TTC549 (cell line): ENCODE measurements around the gene ELFN1.
"Not testable (repeated sequence)": the region's sequence is repeated elsewhere in the genome, so short reads cannot be mapped to it uniquely, and the experiment has no call there.

Experiments used
- FAIRE-seq: peaks from 2 replicates; lab custom pipeline; 2012; peaks lifted over from hg19 to GRCh38; lab: Jason Lieb, UNC

The ELFN1 gene

DNA sequence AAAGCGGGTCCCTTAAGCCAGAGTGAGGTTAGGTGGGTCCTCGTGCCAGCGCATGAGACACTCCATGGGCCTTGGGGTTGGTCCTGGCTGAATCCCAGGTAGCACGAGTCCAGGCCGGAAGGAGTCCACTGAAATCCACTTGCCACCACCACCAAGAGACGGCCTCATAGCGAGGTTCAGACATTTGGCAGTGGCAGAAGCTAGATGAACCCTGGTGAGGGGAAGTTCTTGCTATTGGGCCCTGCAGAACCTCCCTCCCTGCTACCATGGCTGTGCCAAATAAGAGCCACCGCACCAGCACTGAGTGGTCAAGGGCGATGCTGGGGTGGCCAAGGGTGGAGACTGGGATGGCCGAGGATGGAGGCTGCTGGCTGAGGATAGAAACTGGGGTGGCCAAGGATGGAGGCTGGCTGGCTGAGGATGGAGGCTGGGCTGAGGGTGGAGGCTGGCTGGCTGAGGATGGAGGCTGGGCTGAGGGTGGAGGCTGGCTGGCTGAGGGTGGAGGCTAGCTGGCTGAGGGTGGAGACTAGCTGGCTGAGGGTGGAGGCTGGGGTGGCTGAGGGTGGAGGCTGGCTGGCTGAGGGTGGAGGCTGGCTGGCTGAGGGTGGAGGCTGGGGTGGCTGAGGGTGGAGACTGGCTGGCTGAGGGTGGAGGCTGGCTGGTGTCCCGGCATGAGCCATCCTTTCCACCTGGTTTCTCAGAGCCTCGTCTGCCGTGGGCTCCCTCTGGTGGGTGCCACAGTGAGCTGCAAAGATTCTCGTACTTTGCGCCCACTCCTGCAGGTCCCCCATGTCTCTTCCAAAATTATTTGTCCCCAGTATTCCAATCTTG, 88.2 kb downstream of the ELFN1 start:
- no peak for FAIRE-seq

DNA sequence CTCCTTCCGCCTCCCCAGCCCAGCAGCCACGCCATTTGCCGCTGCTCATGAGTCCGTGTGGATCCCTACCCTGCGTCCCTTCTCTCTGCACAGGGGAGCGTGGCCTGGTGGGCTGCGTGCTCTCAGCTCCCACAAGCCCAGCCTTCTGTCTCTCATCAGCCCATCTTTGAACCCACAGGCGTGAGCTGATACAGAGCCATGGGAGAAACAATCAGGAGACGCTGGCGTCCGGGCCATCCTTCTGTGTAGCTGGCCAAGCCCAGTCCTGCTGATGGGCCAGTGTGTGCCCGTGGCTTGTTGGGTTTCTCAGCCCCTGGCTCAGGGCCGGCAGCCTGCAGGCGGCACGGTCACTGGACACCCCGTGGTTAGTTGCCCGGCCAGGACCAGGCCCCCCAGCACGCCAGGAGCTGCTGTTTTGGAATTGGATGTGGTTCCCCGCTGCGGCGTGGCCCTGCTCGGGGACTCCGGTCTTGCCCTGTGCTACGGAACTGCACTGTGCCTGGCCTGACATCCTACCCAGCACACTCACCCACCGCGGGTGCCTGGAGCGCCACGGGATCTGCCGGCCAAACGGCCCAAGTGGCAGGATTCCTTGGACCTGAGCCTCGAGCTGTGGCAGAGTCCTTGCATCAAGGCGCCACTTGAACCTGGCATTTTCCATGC, 88.9 kb downstream of the ELFN1 start:
- FAIRE-seq: no peak

DNA sequence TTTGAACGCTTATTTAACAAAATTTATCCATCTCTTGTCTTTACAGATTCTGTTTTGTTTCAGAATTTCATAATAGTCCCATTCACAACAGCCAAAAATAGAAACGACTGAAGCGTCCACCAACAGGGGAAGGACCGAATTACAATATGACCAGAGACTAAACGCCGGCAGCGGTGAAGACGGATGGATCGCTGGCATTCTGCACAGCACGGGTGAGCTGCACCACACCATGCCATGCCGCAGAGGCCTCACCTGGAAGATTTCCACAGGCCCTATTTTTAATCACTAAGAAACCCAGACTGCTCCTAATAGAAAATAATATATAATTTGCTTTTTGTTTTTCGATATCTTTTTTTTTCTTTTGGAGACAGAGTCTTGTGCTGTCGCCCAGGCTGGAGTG, 91.0 kb downstream of the ELFN1 start:
- FAIRE-seq: no peak

DNA sequence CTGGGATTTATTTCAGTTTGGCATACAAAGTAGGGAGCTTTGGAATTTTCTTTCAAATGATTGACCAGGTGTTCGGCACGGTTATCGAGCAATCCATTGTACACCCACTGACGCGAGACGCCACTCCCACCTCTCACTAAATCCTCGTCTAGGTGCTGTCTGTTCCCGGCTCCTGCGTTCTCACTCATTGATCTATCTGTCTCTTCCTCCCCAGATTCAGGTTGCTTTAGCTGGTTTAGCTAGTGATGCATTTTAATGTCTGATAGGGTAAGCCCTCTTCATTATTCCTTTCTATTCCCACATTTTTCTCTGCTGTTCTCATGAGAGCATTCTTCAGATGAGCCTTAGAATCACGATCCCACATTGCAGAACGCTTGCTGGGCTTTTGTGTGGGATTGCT, 91.7 kb downstream of the ELFN1 start:
- FAIRE-seq: no peak

DNA sequence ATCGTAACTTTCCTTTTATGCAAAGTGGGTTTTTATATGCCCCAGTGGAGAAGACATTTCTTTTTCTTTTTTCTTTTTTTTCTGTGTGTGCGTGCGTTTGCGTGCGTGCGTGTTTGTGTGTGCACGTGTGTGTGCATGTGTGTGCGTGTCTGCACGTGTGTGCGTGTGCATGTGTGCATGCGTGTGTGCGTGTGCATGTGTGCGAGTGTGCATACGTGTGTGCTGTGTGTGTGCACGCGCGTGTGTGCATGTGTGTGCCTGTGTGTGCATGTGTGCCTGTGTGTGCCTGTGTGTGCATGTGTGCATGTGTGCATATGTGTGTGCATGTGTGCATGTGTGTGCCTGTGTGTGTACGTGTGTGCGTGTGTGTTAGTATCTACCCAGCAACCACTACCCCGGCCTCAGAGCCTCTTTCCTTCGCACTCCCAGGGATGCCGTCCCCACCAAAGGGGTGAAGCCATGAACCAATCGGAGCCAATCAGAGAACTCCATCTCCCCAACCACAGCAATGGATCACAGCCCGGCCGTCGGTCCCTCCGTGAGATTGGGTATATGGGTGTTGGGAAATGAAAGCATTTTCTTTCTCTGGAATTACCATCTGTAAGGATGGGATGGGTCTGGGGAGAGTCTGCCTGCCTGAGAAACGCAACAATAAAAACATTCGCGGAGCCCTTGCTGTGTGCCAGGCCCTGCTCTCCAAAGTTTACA, 92.3 kb downstream of the ELFN1 start:
- no peak for FAIRE-seq

DNA sequence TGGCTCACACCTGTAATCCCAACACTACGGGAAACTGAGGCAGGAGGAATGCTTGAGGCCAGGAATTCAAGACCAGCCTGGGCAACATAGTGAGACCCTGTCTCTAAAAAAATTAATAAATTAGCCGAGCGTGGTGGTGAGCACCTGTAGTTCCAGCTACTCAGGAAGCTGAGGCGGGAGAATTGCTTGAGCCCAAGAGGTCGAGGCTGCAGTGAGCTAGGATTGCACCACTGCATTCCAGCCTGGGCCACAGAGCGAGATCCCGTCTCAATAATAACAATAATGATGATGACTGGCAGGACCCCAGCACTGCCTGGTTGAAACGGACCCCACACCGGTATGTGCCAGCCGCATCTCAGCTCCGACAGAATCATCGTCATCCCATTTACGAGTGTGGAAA, 93.0 kb downstream of the ELFN1 start:
- FAIRE-seq: no peak

DNA sequence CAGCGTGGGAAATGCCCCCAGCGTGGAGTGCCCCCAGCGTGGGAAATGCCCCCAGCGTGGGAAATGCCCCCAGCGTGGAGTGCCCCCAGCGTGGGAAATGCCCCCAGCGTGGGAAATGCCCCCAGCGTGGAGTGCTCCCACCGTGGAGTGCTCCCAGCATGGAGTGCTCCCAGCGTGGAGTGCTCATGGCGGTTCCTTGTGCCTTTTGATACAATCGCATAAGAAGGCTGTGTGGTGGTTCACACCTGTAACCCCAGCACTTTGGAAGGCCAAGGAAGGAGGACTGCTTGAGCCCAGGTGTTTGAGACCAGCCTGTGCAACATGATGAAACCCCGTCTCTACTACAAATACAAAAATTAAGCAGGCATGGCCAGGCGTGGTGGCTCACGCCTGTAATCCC, 93.8 kb downstream of the ELFN1 start:
- not testable (repeated sequence) for FAIRE-seq

DNA sequence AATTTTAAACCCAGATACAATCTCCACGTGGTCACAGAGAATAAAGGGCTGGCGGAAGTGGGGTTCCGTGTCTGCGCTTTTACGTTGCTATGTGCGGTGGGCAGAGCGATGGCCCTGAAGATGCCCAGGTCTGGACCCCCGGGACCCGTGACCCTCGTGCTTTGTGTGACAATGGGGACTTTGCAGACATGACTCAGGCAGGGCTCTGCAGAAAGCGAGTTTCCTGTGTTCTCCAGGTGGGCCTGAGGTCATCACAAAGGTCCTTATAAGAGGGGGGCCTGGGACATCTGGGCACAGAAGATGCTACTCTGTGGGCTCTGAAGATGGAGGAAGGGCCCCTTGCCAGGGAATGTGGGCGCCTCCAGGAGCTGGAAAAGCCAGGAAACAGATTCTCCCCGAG, 95.3 kb downstream of the ELFN1 start:
- no peak for FAIRE-seq

DNA sequence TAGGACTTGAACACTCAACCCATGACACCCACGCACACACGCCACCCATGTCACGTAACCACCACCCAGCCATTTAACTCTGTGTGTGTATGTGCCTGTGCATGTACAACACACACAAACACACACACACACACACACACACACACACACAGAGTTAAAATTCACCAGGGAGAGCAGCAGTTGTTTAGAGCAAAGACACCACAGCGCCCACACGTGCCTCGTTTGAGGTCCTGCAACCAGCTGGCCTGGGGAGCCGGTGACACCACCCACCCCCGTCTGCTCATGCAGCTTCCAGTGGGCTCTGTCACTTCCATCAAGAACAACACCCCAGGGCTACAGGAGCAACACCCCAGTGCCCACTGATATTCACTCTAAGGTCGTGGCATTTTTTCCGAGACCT, 97.4 kb downstream of the ELFN1 start:
- no peak for FAIRE-seq

DNA sequence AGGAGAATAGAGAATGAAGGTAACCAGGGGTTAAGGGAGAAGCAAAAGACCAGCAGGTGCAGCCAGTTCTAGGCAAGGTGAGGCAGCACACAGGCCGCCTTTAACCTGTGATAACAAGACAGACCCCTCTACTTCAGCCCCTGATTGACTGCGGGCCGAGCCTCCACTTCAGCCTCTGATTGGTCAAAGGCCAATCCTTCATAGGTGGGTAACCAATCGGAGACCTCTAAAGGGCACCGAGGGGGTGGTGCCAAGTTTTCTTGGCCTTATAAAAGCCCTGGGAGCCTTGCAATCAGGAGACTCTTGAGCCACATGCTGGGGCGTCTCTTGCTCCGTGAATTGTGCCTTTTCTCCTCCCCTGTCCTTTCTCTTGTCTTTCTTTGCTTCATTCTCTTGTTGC, 98.8 kb downstream of the ELFN1 start:
- FAIRE-seq: no peak

DNA sequence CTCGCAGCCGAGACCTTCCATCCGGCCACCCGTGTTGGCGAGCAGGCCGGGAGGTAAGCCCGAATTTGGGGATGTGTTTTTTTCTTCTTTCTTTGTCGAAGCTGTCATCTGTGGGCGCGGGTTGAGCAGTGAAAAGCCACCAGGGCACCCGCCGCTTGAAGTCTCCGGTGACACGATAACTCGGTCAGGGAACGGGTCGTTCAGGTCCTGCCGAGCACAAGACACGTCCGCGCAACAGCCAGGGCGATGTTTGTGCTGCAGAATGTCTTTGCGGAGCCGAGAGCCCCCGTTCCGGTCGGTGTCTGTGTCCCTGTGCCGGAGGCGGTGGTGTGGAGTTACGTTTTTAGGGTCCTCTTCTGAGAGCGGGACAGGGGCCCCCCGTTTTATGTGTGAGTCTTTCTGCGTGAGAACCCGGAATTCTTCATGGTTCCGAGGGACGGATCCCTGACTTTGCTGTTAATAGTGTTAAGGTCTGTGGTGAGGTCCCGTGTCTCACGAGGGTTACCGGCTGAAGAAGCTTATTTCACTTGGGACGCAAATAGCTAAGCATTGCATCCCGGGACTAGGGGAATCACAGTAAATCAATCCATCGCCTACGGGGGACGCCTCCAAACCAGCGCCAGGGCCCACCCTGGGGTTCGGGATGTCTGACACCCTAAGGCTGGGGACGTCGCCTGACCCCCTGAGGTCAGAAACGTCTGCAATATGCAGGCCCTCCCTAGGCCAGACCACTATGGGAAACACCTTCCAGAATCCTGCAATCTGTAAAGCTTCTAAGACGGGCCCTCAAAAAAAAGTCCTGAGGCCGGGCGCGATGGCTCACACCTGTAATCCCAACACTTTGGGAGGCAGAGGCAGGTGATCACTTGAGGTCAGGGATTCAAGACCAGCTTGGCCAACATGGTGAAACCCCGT, 99.5 kb downstream of the ELFN1 start:
- no peak for FAIRE-seq

DNA sequence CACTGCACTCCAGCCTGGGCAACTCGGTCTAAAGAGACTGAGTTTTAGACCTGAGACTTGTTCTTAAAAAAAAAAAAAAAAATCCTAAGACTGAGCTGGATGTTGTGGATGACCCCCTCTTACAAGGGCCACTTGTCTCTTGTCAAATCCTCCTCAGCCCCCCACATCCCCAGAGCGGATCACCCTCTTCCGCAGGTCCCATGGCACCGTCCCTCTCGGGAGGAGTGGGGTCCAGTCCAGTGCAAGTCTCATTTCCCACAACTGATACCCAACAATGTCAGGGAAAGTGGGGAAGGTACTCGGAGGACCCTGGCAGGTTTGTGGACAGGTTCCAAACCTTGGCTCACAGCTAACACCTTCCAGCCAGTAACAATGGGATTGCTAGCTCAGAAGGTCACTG, 100.3 kb downstream of the ELFN1 start:
- no peak for FAIRE-seq

DNA sequence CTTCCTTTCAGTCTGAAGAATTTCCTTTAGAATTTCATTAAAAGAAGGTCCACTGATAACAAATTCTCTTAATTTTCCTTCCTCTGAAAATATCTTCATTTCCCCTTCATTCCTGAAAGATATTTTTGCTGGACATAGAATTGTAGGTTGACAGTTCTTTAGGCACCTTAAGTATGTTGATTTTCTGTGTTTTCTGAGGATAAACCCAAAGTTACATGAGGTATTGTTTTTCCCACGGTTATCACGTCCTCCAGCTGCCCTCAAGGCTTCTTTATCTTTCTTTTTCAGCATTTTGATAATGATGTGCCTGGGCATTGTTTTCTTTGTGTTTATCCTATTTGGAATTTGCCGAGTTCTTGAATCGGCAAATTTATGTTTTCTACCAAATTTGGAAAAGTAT, 105.3 kb downstream of the ELFN1 start:
- FAIRE-seq: no peak

DNA sequence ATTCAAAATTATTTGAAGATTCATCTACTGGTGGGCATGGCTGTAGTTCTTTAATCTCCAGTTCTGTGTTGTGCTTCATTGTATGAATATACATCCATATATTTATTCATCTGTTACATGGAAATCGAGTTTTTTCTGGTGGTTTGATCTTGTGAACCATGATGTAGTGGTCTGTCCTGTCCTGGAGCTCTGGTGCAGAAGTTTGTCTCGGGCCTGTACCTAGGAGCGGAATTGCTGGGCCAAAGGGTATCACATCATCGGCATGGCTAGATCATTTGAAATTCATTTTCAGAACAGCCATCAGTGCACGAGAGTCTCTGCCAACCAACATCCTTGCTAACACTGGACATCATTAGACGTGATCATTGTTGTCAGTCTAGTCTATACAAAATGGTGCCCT, 107.0 kb downstream of the ELFN1 start:
- no peak for FAIRE-seq

DNA sequence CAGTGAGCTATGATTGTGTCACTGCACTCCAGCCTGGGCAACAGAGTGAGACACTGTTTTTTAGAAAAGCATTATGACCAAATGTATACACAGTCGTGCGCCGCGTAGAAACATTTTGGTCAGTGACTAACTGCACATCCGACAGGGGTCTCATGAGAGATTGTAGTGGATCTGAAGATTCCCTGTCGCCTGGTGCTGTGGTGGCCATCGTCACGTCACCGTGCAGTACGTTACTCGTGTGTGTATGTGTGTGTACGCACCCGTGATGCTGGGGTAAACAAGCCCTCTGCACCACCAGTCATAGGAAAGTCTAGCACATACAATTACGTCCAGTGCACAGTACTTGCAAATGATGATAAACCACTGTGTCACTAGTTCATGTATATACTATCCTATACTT, 109.4 kb downstream of the ELFN1 start:
- FAIRE-seq: no peak

DNA sequence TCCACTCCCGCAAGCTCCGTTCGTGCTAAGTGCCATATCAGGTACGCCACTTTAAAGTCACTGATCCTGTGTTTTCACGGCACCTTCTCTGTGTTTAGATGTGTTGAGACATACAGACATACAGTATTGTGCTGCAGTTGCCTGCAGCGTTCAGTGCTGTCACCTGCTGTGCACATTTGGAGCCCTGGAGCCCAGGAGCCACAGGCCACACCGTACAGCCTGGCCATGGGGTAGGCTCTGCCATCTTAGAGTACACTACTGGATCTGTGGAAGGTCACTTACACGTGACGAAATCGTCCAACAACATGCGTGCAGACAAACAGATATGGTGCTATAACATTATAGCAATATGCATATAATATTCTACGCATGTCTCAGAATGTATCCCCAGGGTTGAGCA, 111.3 kb downstream of the ELFN1 start:
- no peak for FAIRE-seq

DNA sequence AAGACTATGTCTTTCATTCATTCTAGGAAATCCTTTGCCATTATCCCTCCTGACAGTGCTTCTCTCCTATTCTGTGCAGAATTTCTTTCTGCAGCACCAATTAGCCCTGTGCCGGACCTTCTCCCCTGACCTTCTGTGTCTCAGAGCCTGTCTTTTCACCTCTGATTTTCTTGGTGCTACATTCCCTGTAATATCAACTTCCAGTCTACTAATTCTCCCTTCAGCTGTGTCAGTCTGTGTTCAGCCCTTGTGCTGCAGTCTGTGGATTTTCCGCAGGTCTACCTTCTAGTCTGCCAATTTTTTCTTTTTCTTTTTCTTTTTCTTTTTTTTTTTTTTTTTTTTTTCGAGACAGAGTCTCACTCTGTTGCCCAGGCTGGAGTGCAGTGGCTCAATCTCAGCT, 115.8 kb downstream of the ELFN1 start:
- no peak for FAIRE-seq

DNA sequence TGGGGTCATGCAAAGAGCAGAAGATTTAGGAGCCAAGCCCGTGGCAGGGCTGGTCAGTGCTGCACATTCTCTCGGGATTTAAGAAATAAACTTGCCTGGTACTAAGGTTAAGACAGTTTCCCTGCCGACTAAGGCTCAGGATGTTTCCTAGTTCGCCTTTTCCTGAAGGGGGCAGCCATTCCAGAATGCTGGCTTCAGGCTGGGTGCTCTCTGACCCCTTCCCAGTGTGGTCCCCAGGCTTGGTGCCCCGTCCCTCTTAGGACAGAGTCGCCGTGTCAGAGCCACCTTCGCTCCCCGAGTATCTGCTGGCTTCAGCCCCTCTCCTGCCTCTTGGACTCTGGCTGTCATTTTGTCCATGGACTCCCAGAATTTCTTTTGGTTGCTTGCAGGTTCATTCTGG, 117.2 kb downstream of the ELFN1 start:
- no peak for FAIRE-seq

DNA sequence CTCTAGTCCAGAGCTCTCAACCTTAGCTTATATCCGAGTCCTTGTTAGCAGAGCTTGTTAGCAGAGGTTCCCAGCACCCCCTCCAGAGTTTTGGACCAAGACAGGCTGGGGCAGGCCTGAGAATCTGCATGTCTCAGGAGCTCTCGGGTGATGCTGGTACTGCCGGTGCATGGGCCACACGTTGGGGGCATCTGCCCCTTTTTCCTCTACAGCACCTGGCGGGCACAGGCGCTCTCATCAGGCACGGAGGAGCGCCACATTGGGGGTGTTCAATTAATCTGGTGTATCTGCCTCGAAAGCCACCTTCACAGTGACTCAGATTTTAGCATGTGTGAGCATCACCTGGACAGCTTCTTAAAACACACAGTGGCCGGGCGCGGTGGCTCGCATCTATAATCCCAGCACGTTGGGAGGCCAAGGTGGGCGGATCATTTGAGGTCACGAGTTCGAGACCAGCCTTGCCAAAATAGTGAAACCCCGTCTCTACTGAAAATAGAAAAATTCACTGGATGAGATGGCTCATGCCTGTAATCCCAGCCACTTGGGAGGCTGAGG, 117.7 kb downstream of the ELFN1 start:
- no peak for FAIRE-seq

DNA sequence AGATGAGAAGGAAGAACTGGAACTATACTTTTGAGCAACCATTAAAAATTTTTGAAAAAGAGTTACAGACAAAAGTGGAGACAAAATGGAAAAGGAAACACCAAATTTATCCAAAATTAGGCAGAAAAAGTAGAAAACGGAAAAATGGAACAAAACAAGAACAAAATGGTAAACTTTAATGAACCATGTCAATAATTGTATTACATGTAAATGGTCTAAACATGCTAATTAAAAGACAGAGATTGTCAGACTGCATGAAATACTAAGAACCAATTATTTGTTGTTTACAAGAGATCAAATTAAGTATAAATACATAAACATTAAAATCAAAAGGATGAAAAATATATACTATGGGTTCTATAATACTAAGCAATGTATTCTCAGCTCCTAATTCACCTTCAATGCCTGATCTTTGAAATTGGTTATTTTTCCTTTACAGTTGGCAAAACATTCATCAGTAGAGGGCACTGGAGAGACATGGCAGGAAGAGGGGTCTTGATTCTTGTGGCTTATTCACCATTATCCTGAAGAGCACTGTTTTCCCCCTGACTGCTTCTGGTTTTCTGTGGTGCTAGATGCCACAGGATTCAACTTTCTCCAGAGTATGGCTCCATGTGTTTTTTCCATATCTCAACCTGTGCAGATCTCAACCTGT, 124.9 kb downstream of the ELFN1 start:
- FAIRE-seq: no peak
